ENCODE measurements around the gene CDR2.
"Not testable (repeated sequence)": the region's sequence is repeated elsewhere in the genome, so short reads cannot be mapped to it uniquely, and the experiment has no call there.

The CDR2 gene

GRCh38 chr16:22301423-22301822, 73.0 kb downstream of the CDR2 start:
- not testable (repeated sequence) for DNase-seq

- peak; percentile 35 for DNase-seq
Measured at GRCh38 chr16:22300427-22301071, 73.9 kb downstream of the CDR2 start.

DNA sequence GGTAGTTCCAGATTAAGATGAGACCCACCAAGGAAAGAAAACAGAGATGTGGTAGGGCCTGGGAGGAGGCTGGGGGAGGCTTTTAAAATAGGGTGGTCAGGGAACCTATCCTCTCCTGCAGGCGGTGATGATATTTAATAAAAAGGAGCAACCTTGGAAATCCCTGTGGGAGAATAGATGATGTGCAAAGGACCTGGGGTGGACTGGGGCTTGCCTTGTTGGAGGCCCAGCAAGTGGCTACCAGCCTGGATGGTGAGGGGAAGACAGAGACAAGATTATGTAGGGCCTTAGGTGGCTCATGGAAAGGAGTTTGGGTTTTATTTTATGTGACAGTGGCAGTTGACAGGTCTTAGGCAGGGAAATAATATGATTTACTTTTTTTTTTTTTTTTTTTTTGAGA, 75.4 kb downstream of the CDR2 start:
- no peak for DNase-seq

DNA sequence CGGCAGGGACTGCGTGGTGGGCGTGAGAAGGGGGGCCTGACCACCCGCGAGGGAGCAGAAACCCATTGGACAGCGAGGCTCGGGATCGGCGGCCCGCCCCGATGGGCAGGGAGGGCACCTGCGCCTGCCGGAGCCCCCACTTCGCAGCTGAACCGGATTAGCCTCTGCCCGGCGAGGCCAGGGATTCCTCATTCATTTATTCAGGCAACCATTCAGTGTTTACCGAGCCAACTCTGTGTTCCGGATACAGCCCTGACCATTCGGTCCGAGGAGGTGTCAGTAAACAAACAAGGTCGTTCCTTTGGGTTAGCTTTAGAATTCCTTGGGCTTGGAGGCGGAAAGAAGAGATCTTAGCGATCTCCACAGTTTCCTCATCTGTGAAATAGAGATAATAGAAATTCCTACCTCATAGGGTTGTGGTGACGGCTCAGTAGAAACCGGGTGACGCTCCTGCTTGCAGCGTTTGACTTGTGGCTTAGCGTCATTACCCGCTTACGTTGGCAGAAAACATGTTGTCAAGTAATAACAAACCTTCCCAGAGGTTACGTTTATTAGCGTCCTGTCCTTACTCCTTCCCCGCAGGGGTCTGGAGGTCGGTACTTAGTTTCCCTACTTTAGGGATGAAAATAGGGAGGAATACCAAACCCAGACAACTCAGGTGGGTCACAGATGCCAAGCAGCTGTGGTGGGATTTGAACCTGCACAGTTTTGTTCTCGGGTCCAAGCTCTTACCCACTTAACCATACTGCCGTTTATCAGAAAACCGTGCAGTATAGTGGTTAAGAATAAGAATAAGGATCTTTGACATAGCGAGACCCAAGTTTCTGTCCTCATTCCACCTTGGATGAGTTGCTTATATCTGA, 76.3 kb downstream of the CDR2 start:
- peak; percentile 84 for DNase-seq

DNA sequence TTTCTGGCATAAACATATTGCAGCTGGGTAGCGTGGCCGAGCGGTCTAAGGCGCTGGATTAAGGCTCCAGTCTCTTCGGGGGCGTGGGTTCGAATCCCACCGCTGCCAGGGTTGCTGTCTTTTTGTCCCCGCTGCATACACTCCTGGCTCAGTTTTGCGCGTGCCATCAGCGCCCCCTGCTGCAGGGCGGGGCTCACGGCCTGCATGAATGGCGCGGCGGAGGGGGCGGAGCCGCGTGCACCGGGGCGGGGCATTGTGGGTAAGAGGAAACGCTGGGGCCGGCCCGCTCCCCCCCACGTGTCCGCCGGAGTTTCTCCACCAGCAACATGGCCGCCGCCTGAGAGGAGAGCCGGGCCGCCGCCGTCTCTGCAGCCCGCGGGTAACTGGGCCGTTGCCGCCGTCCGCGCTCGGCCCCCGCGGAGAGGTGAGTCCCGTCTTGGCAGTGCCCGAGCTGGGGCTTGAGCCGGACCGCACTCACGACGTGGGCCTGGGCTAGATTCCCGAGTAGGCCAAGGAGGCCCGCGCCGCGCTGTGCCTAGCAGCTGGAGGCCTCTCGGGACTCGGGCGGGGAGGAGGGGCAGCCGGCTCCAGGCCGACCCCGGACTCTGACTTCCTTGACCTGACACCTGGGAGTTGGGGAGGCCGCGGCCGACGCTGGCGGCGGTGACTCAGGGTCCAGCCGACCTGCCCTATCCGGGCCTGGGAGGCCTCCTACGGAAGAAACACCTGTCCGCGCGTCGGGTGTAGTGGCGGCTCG, 77.1 kb downstream of the CDR2 start, which contains the start of gene POLR3E:
Gene POLR3E, plus strand, starts transcription at position 296 of the 757 bp plus-strand sequence. CDS start 5,560 bp downstream, outside the sequence.
- peak; percentile 99 for DNase-seq

- DNase-seq = no peak
Measured at GRCh38 chr16:22296225-22297113, 78.0 kb downstream of the CDR2 start.

Data from stimulated activated CD4-positive, alpha-beta T cell treated with anti-CD3 and anti-CD28 coated beads, Interleukin-1b, Interleukin-23, amount 100 ng/mL, for 48 hours (primary cell).